GM18508 (cell line): ENCODE measurements around the gene HYCC1.

ENCODE experiments used
- ATAC-seq: cut with Tn5 transposase; IDR thresholded peaks from one replicate; pipeline ENCODE4 v1.9.1; 2021; ENCODE audit warnings: moderate number of reproducible peaks; ENCODE audit not compliant: insufficient read depth, unreplicated experiment

The HYCC1 gene

DNA sequence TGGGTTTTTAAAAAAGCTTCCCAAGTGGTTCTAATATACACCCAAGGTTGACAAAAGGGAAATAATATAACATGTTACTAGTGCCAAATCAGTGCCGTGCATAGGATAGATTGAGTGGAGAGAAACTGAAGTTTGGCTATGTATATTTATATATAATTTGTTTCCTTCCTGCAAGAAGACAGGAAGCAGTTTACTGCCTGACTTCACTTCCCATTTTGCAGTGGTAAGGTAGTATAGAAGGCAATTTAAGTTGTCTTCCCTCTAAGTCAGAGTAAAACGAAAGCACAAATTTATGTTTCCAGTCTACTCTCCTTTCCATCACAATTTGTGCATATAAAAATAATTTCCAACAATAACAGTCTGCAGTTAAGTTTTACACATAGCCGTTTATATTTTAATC lies 3.4 kb upstream of the HYCC1 start:
- no peak for ATAC-seq

DNA sequence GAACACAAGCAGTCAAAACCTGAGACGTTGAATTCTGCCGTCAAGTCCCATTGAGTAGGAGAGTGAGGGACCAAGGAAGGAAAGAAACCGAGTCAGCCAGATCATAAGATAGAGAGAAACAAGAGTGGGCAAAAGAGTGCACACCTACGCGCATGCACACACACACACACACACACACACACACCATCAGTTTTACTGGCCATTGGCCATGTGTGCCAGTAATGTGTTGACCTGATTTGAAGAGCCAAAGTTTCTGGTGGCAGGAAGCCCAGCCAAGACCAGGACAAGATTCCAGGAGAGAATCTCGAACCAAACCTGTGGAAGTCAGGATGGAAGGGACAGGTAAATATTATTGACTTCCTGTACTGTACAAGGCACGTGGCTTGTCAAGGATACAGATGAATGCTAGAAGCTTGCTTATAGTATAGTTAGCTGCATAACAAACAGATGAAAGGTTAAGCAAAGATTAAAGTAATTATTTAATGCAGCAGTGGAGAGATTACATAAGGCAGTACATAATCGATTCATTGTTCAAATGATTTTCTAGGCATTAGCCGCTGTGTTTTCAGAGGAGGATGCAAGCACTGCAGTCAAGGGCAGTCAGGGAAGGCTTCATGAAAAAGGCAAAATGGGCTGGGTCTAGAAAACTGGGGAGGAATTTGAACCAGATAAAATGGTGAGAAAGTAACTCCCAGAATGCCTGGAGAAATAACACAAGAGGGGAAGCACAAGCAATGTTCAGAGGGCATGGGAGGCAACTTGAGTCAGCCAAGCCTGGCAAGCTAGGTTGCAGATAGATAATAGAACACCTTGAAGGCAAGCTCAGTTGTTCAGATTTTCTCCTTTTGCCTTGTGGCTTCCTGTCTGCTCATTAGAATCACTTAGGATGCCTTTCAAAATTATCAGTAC lies 2.7 kb upstream of the HYCC1 start:
- ATAC-seq, result no peak

DNA sequence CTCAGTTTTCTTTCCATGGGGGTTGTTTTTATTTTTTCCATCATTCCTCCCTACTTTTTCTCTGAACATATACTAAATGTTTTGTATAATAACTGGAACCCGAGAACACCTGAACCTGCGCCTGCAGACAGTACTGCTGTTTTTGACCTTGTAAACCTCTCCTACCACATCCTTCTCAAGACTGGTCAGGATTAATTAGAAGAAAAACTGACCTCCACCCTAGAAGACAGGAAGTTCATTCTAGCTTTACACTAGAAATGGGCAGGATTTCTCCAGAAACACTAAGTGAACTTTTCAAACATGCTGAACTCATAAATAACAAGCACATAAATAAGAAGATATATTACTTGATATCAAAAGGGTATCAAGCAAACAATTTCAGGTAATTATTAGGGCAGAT lies 751 bp upstream of the HYCC1 start:
- ATAC-seq, result no peak

DNA sequence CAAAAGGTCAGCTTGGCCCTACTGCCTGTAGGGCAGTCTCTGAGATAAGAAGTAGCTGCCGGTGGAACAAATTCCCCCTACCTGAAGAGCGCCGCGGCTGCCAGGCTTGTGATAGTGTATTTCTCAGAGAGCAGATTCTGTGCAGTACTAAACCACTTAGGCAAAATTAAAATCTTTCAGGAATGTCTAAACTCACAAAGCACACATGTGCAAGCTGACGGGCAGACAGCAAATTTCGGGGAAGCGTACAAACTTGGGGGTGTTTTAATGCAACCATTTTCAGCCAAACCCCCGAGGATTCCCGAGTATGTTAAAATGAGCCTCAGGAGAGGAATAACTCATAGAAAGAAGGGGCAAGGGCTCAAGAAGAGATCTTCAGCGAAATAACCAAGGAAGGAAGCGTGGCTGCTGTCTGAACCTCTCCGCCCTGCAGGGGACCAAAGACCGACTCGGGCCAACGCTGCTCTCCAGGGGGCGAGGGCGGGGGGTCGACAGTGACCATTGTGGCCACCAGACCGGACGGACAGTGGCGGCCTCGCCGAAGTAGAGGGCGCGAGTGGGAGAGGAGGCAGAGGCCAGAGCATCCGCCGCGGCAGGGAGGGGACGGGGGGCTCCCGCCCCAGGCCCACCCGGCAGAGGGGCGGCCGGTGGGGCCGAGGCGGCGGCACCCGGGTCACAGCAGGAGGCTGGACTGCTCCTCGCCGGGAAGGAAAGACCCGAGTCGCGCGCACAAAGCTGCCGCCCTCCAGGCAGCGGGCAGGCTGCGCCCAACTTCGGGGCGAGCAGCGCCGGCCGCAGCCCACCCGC lies 819 bp downstream of the HYCC1 start:
- ATAC-seq, result no peak

DNA sequence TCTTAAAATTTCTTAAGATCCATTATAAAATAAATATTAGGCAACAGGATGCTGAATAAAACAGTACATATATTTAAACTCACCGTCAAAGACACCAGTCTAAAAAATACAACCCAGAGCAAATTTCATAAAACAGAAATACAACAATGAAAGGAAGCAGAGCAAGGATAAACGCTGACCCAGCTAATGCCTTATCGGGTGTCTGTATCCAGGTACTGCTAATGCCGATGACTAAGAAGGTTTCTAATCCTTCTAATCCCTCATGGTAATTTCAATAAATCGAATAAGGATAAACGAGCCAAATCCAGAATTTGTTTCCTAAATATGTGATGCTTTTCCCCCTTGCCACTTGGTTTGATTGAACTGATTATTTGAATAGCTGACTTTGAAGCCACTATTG lies 1.7 kb downstream of the HYCC1 start:
- no peak for ATAC-seq

DNA sequence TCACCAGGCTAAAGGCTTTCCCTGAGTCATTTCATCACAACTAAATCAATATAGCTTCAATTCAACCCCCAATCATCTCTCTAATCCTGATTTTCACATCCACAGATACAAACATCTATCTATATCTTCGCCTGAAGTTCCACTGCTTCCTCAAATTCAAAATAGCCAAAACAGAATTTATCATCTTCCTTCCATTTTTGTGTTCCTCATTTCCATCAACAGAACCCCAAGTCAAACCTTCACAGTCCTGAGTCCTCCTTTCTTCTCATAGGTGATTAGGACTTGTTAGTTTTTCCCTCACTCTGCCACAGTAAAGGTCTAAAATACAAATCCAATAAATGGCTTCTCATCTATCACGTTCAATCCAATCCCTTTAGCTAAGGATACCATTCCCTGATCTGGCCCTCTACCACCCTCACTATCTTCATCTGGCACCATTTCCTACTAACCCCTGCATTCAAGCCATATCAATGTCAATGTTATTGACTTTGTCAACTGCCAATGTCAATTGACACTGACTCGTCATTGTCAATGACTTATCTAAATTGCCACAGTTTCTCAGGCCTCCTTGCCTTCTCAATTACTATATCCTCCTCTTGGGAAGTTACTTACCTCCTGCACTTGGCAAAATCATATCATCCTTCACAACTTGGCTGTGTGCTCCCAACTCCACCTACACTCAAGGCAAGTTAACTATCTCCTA lies 2.6 kb downstream of the HYCC1 start:
- no peak for ATAC-seq

DNA sequence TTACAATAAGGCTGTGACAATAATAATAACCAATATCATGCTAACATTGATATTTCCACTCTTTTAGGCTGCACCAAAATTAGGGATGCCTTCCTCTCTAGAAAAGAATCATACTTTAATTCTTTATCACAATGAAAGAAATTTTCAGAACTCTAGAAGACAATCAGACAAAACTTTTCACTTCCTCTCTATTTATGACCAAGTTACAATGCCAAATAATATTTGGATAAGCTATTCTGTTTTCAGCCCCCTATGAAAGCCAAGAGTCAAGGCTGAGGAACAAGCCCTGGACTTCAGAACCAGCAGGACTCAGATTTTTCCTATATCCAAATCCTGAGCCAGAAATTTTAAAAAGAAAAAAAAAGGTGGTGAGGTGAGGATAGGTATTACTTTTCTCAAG lies 4.6 kb downstream of the HYCC1 start:
- ATAC-seq, result no peak

DNA sequence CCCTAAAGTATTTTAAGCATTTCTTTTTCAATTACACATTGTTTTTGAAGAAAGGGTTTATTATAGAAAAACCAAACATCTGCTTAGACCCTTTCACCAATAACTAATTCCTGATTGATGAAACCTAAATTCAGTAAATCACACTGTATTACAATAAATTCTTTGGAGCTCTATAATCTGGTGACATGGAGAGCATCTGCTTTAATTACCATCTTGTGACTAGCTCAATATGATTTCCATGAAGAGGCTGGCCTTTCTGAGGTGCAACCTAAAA lies 9.7 kb downstream of the HYCC1 start:
- ATAC-seq, result no peak

DNA sequence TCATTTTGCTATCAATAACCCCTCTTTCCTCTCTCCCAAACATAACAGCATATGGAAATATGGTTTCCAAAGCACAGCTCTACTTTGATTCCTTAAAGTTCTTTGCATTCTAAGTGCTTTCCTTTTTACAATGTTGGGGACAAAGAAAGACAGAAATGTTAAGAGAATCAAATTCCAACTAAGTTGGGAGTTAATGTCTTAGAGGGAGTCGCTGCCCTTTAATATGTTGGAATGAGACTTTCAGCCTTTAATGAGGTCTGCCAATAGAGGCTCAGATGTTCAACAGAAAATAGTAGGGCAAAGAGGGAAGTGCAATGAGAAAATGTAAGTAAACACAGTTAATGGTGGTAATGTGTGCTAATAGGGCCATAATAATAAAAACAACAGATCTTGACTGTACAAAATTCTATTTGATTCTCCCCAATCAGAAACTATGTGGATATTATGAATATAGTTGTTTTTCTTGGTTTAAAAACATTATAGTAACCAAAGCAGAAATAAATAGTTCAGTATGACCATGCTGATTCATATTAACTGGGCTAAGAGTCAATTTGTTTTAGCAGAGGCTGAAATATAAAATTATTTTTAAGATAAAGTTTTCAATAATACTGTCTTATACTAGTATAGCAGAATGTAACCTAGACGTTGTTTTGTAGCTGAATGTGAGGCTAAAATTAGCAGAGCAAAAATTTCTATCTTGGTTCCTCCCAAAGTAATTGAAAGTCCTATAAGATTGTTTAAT lies 10.3 kb downstream of the HYCC1 start:
- ATAC-seq, result no peak

DNA sequence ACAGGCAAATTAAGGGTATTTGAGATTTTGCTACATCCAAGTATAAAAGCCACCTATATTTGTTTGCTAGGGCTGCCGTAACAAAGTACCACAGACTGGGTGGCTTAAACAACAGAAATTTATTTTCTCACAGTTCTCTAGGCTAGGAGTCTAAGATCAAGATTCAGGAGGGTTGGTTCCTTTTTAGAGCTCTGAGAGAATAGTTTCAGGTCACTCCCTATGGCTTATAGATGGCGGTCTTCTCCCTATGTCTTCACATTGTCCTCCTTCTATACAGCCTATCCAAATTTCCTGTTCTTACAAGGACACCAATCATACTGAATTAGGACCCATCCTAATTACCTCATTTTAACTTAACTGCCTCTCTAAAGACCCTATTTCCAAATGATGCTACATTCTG lies 11.2 kb downstream of the HYCC1 start:
- ATAC-seq, result no peak

DNA sequence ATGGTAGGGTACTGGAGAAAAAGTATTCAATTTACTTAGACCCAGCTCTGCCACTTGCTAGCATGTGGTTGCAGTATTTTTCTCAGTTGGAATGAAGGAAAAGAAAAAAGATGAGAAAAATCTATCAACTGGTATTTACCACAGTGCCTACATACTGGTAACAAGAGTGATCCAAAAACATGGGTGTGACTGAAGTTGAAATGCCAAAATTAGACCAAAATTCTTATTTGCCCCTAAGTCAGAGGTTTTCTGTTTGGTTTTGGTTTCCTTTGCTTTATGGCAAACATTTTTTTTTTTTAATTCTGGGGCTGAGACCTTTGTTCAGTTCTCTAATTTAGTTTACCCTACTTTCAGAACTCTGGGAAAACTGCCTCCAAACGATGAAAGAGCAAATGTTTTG lies 12.3 kb downstream of the HYCC1 start:
- ATAC-seq, result no peak

DNA sequence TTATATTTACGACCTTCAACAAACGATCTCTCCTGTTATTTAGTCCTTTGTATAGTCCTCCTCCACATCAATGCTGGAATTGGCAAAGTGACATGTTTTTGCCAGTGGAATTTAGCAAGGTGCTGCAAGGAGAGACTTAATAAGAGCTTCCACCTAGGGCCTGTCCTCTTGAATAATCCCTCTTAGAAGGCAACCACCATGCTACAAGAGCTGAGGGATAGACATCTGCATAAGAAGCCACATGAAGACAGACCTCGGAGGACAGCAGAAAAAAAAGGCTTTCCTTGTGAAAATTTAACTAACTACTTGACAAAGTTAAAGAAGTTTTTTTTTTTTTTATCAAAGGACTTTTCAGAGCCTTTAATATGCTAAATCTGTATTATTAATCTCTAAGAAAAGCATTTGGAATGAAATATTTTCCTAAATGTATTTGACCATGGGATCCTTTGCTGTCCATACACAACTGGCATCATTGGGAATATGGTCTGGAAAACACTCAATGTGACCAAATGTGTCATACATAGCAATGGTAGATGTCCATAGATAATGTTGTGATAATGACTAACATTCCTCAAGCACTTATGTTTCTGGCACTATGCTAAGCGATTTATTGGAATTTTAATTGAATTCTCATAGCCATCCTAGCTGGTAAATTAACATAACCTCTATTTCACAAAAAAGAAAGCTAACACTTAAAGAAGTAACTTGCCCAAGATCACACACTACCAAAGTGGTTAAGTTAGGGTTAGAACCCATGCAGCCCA lies 13.2 kb downstream of the HYCC1 start:
- no peak for ATAC-seq

DNA sequence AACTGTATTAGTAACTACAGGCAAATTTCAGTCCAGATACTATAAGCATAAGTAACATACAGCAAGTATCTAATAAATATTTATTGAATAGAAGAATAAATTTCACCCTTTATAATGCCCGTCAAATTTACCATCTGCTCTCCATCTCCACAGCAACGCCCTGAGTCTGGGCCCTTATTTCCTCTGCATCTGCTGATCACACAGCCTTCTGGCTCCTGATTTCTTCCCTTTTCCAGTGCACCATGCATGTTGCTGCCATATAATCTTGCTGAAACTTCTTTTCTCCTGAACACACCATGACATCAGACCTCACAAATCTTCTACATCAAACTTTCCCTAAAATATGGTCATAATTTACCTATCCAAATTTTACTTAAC lies 15.4 kb downstream of the HYCC1 start:
- no peak for ATAC-seq

DNA sequence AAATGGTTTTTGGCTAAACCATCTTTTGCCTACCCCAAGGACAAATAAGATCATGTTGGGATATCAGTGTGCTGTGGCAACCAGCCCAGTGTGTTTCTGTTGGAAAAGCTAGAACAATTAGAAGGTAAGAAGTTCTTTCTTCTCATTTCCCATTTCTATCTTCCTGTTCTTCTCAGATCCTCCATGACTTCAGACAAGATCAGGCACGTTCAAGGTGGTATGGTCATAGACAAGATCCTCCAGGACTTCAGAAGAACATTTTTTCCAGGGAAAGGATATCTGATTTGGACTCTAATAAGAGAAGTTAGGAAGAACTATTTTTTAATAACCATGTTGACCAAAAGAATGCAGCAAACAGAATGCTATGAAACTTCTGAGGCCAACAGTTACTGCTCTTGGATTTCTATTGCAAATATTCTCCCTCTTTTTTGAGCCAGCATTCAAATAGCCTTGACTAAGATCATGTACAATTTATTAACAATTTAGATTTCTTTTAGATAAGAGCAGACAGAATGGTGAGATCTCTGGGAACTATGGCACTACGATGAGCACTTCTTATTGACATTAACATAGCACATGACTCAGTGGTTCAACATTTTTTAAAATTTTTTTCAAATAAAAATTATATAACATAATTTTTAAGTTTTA lies 15.9 kb downstream of the HYCC1 start:
- ATAC-seq, result no peak

DNA sequence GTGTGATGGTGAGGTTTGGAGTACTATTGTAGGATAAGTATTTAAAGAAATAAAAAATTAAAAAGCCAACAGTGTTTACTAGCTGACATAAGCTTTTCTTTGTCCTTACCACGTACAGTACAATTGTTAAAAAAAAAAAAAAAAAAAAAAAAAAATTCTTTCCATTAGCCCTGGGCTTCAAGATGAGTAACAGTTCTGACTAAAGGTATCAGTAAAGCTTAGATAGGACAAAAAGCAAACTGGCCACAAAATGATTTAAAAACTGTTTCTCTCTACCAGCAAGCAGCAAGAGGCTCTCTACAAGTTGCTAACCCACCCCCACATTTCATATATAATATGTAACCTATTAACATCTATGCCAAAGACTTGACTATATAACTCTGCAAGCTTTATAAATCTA lies 17.5 kb downstream of the HYCC1 start:
- ATAC-seq, result no peak

DNA sequence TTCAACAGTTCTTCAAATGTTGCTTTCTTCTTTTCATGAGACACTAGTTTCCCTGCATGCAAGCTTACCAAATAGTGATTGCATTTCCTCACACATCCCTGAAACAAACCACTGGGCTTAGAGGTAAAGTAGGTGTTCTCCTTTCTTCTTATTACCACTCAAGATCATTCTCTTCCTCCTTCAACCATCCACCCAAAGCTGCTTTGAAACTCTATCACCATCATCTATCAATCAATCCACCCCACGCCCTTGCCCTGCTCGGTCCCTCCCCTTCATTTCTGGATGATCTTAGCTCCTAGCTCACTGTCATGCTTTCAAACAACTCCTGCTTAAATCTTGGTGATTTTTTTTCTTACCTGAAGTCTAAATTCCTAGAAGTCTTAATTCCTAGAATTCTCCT lies 18.9 kb downstream of the HYCC1 start:
- ATAC-seq, result no peak

DNA sequence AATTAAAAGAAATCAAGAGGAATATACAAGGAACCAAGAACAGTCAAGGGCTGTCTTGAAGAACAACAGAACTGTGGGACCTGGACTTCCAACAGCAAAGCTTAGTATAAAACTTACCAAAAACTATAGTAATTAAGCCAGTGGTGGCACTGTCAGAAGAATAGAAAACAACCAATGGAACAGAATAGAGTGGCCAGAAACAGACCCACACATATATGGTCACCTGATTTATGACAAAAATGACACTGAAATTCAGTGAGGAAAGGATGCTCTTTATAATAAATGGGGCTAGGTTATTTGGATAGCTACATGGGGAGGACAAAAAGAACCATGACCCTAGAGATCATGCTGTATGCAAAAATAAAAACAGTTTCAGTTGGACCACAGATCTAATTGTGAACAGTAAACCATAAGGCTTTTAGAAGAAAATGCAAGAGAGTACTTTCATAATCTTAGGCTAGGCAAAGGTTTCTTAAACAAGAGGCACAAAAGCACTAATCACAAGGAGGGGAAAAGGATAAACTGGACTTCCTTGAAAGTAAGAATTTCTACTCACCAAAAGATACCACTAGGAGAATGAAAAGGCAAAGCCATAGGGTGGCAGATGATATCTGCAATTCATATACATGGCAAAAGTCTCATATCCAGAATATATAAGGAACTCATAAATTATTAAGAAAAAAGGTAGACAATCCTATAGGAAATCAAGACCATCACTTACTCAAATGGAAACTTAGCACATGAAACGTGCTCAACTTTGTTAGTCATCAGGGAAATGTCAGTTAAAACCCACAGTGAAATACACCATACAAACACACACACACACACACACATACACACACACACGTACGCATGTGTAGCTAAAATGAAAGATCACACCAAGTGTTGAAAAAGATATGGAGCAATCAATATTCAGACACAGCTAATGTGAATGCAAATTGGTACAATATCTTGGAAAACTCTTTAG lies 20.8 kb downstream of the HYCC1 start:
- ATAC-seq, result peak; percentile 60

DNA sequence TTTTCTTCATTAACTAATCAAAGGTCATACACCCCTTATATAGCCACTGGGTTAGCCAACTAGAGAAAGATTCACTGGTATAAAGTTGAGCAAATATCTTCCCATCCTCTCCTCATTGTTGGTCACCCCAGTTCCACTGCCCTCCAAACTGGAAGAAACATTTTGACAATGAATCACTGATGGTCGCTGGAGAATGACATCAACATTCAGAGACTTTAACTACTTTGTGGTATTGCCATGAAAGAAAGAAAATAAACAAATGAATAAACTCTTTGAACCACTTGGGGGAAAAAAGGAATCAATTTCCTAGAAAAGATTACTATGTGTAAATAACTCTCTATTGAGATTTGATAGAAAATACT lies 23.4 kb downstream of the HYCC1 start:
- ATAC-seq, result no peak
